ENCODE results near the gene TREH.

The TREH gene

GRCh38 chr11:118653684-118654390 lies 25.6 kb downstream of the TREH start:
- Histone ChIP-seq H3K9me3 (ENCODE audit: control insufficient read depth, insufficient read depth, low read length) (no peaks in the 10 kb centered on the region), H3K9ac (ENCODE audit: low read depth, low read length) (no peak overlapping the region), H3K4me1 (ENCODE audit: control insufficient read depth, insufficient read depth, low read length) (no peaks in the 10 kb centered on the region), H3K4me3 (ENCODE audit: low read depth, low read length) (no peak overlapping the region), H3K36me3 (ENCODE audit: control insufficient read depth, insufficient read depth, low read length) (peaks cover 29% of the 10 kb centered on the region), H3K27me3 (ENCODE audit: control insufficient read depth, insufficient read depth, low read length) (no peaks in the 10 kb centered on the region)

GRCh38 chr11:118652681-118653181 lies 26.7 kb downstream of the TREH start:
- Histone ChIP-seq H3K36me3 (ENCODE audit: control insufficient read depth, insufficient read depth, low read length) (peaks cover 26% of the 10 kb centered on the region), H3K9ac (ENCODE audit: low read depth, low read length) (no peak overlapping the region), H3K4me3 (ENCODE audit: low read depth, low read length) (no peak overlapping the region), H3K4me1 (ENCODE audit: control insufficient read depth, insufficient read depth, low read length) (no peaks in the 10 kb centered on the region), H3K27me3 (ENCODE audit: control insufficient read depth, insufficient read depth, low read length) (no peaks in the 10 kb centered on the region), H3K9me3 (ENCODE audit: control insufficient read depth, insufficient read depth, low read length) (no peaks in the 10 kb centered on the region)

- Histone ChIP-seq H3K9ac (ENCODE audit: low read depth, low read length) (no peak overlapping the region), H3K4me3 (ENCODE audit: low read depth, low read length) (no peak overlapping the region), H3K36me3 (ENCODE audit: control insufficient read depth, insufficient read depth, low read length) (peaks cover 24% of the 10 kb centered on the region), H3K4me1 (ENCODE audit: control insufficient read depth, insufficient read depth, low read length) (no peaks in the 10 kb centered on the region), H3K27me3 (ENCODE audit: control insufficient read depth, insufficient read depth, low read length) (no peaks in the 10 kb centered on the region), H3K9me3 (ENCODE audit: control insufficient read depth, insufficient read depth, low read length) (no peaks in the 10 kb centered on the region)
Measured at GRCh38 chr11:118651820-118652219, 27.6 kb downstream of the TREH start.

GRCh38 chr11:118650366-118650765 lies 29.1 kb downstream of the TREH start:
- no peaks in the 10 kb centered on the region for H3K4me1 ChIP-seq (ENCODE audit: control insufficient read depth, insufficient read depth, low read length)
- H3K36me3 ChIP-seq (ENCODE audit: control insufficient read depth, insufficient read depth, low read length) = peaks cover 26% of the 10 kb centered on the region
- H3K27me3 ChIP-seq (ENCODE audit: control insufficient read depth, insufficient read depth, low read length) = no peaks in the 10 kb centered on the region
- no peaks in the 10 kb centered on the region for H3K9me3 ChIP-seq (ENCODE audit: control insufficient read depth, insufficient read depth, low read length)
- H3K4me3 ChIP-seq (ENCODE audit: low read depth, low read length) = no peak overlapping the region
- H3K9ac ChIP-seq (ENCODE audit: low read depth, low read length) = no peak overlapping the region

- H3K36me3 ChIP-seq (ENCODE audit: control insufficient read depth, insufficient read depth, low read length) = peaks cover 28% of the 10 kb centered on the region
Measured at GRCh38 chr11:118649941-118650340, 29.5 kb downstream of the TREH start.

GRCh38 chr11:118648291-118648690 lies 31.2 kb downstream of the TREH start:
- Histone ChIP-seq H3K36me3 (ENCODE audit: control insufficient read depth, insufficient read depth, low read length) (peaks cover 35% of the 10 kb centered on the region), H3K4me3 (ENCODE audit: low read depth, low read length) (no peak overlapping the region), H3K9me3 (ENCODE audit: control insufficient read depth, insufficient read depth, low read length) (no peaks in the 10 kb centered on the region), H3K4me1 (ENCODE audit: control insufficient read depth, insufficient read depth, low read length) (no peaks in the 10 kb centered on the region), H3K9ac (ENCODE audit: low read depth, low read length) (no peak overlapping the region), H3K27me3 (ENCODE audit: control insufficient read depth, insufficient read depth, low read length) (no peaks in the 10 kb centered on the region)

More at GRCh38 chr11:118649941-118650340, 29.5 kb downstream of the TREH start:
- Histone ChIP-seq H3K9ac (ENCODE audit: low read depth, low read length) (no peak overlapping the region), H3K9me3 (ENCODE audit: control insufficient read depth, insufficient read depth, low read length) (no peaks in the 10 kb centered on the region), H3K4me3 (ENCODE audit: low read depth, low read length) (no peak overlapping the region), H3K4me1 (ENCODE audit: control insufficient read depth, insufficient read depth, low read length) (no peaks in the 10 kb centered on the region), H3K27me3 (ENCODE audit: control insufficient read depth, insufficient read depth, low read length) (no peaks in the 10 kb centered on the region)

GRCh38 chr11:118646393-118646792 lies 33.1 kb downstream of the TREH start:
- H3K4me3 ChIP-seq (ENCODE audit: low read depth, low read length) = no peak overlapping the region
- H3K9ac ChIP-seq (ENCODE audit: low read depth, low read length) = no peak overlapping the region
- no peaks in the 10 kb centered on the region for H3K9me3 ChIP-seq (ENCODE audit: control insufficient read depth, insufficient read depth, low read length)
- peaks cover 43% of the 10 kb centered on the region for H3K36me3 ChIP-seq (ENCODE audit: control insufficient read depth, insufficient read depth, low read length)
- H3K4me1 ChIP-seq (ENCODE audit: control insufficient read depth, insufficient read depth, low read length) = no peaks in the 10 kb centered on the region
- H3K27me3 ChIP-seq (ENCODE audit: control insufficient read depth, insufficient read depth, low read length) = no peaks in the 10 kb centered on the region

GRCh38 chr11:118645066-118645715 lies 34.3 kb downstream of the TREH start:
- H3K36me3 ChIP-seq (ENCODE audit: control insufficient read depth, insufficient read depth, low read length) = peaks cover 38% of the 10 kb centered on the region
- H3K9ac ChIP-seq (ENCODE audit: low read depth, low read length) = no peak overlapping the region
- H3K4me3 ChIP-seq (ENCODE audit: low read depth, low read length) = no peak overlapping the region
- H3K9me3 ChIP-seq (ENCODE audit: control insufficient read depth, insufficient read depth, low read length) = no peaks in the 10 kb centered on the region
- H3K27me3 ChIP-seq (ENCODE audit: control insufficient read depth, insufficient read depth, low read length) = no peaks in the 10 kb centered on the region
- no peaks in the 10 kb centered on the region for H3K4me1 ChIP-seq (ENCODE audit: control insufficient read depth, insufficient read depth, low read length)

- no peaks in the 10 kb centered on the region for H3K4me1 ChIP-seq (ENCODE audit: control insufficient read depth, insufficient read depth, low read length)
- H3K9ac ChIP-seq (ENCODE audit: low read depth, low read length) = no peak overlapping the region
- H3K9me3 ChIP-seq (ENCODE audit: control insufficient read depth, insufficient read depth, low read length) = no peaks in the 10 kb centered on the region
- peaks cover 33% of the 10 kb centered on the region for H3K36me3 ChIP-seq (ENCODE audit: control insufficient read depth, insufficient read depth, low read length)
- H3K27me3 ChIP-seq (ENCODE audit: control insufficient read depth, insufficient read depth, low read length) = no peaks in the 10 kb centered on the region
- H3K4me3 ChIP-seq (ENCODE audit: low read depth, low read length) = no peak overlapping the region
Measured at GRCh38 chr11:118644496-118644895, 35.0 kb downstream of the TREH start.

- H3K4me1 ChIP-seq (ENCODE audit: control insufficient read depth, insufficient read depth, low read length) = no peaks in the 10 kb centered on the region
- no peaks in the 10 kb centered on the region for H3K9me3 ChIP-seq (ENCODE audit: control insufficient read depth, insufficient read depth, low read length)
- H3K27me3 ChIP-seq (ENCODE audit: control insufficient read depth, insufficient read depth, low read length) = no peaks in the 10 kb centered on the region
- H3K9ac ChIP-seq (ENCODE audit: low read depth, low read length) = no peak overlapping the region
- no peak overlapping the region for H3K4me3 ChIP-seq (ENCODE audit: low read depth, low read length)
- H3K36me3 ChIP-seq (ENCODE audit: control insufficient read depth, insufficient read depth, low read length) = peaks cover 33% of the 10 kb centered on the region
Measured at GRCh38 chr11:118643995-118644345, 35.5 kb downstream of the TREH start.

- Histone ChIP-seq H3K4me3 (ENCODE audit: low read depth, low read length) (no peak overlapping the region), H3K36me3 (ENCODE audit: control insufficient read depth, insufficient read depth, low read length) (peaks cover 38% of the 10 kb centered on the region), H3K9me3 (ENCODE audit: control insufficient read depth, insufficient read depth, low read length) (no peaks in the 10 kb centered on the region)
Measured at GRCh38 chr11:118643142-118643994, 36.1 kb downstream of the TREH start.

More at GRCh38 chr11:118643142-118643994, 36.1 kb downstream of the TREH start:
- Histone ChIP-seq H3K4me1 (ENCODE audit: control insufficient read depth, insufficient read depth, low read length) (no peaks in the 10 kb centered on the region), H3K9ac (ENCODE audit: low read depth, low read length) (no peak overlapping the region), H3K27me3 (ENCODE audit: control insufficient read depth, insufficient read depth, low read length) (no peaks in the 10 kb centered on the region)
